A549 (cell line): Measurements from ENCODE around the gene ZNF682.

ENCODE experiments used
- ESRRA ChIP-seq: fragments of 150-350 bp; IDR thresholded peaks from 2 replicates; pipeline ENCODE4 v1.6.1; 2014; ENCODE audit warnings: mild to moderate bottlenecking, low read length, borderline replicate concordance
- HDAC2 ChIP-seq: fragments of 200-600 bp; sonication (generic); IDR thresholded peaks from 2 replicates; pipeline ENCODE4 v1.6.1; 2016
- KDM1A ChIP-seq: fragments of 200-600 bp; sonication (generic); IDR thresholded peaks from 2 replicates; pipeline ENCODE4 v1.6.1; 2016; ENCODE audit warnings: low read depth, mild to moderate bottlenecking
- MYC ChIP-seq: IDR thresholded peaks from 2 replicates; pipeline ENCODE4 v1.6.1; 2012; ENCODE audit warnings: mild to moderate bottlenecking, inconsistent platforms, low read length, improper control_type of control experiment, borderline replicate concordance
- RAD21 ChIP-seq, 2 experiments: fragments of >200 bp in 1 of 2; sonication (Bioruptor Twin) in 1 of 2; formaldehyde crosslinking in 1 of 2; IDR thresholded peaks in 1 of 2; conservative IDR thresholded peaks in 1 of 2; 2 replicates in 1 of 2; 3 replicates in 1 of 2; pipeline ENCODE4 v1.6.1; 2012 to 2018; ENCODE audit warnings: inconsistent platforms in 1 of 2
- RNF2 ChIP-seq: fragments of 200-600 bp; sonication (generic); IDR thresholded peaks from 2 replicates; pipeline ENCODE4 v1.6.1; 2016; ENCODE audit warnings: low read depth, mild to moderate bottlenecking, antibody characterized with exemption, moderate library complexity, borderline replicate concordance
- SMC3 ChIP-seq: fragments of >200 bp; sonication (Bioruptor Twin); formaldehyde crosslinking; IDR thresholded peaks from 3 replicates; pipeline ENCODE4 v1.6.1; 2018; ENCODE audit warnings: inconsistent platforms
- TF ChIP-seq, protein P1 (sequence below): fragments of >200 bp; sonication (Bioruptor Twin); formaldehyde crosslinking; IDR thresholded peaks from 3 replicates; pipeline ENCODE4 v1.5.1; 2016
- TF ChIP-seq, protein P2 (sequence below): fragments of 250-450 bp; sonication (Bioruptor Pico); IDR thresholded peaks from 2 replicates; pipeline ENCODE4 v1.5.0; 2021; ENCODE audit warnings: mild to moderate bottlenecking, moderate library complexity, borderline replicate concordance
- TF ChIP-seq, protein P3 (sequence below): fragments of 450-650 bp; IDR thresholded peaks from 2 replicates; pipeline ENCODE4 v1.6.1; 2014; ENCODE audit warnings: antibody characterized with exemption
- TF ChIP-seq, protein P4 (sequence below): fragments of 150-350 bp; IDR thresholded peaks from 2 replicates; pipeline ENCODE4 v1.6.1; 2014; ENCODE audit warnings: low read depth, mild to moderate bottlenecking, low read length
- TF ChIP-seq, protein P5 (sequence below): IDR thresholded peaks from 2 replicates; pipeline ENCODE4 v1.6.1; 2012

DNA sequence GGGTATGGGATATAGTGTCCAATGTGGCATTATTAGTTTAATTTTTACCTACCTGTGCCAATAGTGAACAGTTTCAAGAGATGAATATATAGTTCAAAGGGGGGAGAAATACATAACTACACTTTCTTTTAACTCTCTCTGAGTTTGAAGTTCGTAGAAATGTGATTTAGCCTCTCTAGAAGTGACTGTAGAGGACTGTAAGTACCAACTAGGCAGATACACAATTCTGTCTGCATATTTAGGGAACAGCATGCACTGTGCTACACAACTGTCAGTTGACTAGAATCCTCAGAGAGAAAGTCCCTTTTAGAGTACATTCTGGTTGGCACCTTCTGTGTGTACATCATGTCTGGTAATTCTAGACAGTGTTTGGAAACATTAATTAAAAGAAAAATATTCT is 21.0 kb upstream of the ZNF682 start:
- TF ChIP-seq, protein P1, sequence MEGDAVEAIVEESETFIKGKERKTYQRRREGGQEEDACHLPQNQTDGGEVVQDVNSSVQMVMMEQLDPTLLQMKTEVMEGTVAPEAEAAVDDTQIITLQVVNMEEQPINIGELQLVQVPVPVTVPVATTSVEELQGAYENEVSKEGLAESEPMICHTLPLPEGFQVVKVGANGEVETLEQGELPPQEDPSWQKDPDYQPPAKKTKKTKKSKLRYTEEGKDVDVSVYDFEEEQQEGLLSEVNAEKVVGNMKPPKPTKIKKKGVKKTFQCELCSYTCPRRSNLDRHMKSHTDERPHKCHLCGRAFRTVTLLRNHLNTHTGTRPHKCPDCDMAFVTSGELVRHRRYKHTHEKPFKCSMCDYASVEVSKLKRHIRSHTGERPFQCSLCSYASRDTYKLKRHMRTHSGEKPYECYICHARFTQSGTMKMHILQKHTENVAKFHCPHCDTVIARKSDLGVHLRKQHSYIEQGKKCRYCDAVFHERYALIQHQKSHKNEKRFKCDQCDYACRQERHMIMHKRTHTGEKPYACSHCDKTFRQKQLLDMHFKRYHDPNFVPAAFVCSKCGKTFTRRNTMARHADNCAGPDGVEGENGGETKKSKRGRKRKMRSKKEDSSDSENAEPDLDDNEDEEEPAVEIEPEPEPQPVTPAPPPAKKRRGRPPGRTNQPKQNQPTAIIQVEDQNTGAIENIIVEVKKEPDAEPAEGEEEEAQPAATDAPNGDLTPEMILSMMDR = no peak
- TF ChIP-seq, protein P2, sequence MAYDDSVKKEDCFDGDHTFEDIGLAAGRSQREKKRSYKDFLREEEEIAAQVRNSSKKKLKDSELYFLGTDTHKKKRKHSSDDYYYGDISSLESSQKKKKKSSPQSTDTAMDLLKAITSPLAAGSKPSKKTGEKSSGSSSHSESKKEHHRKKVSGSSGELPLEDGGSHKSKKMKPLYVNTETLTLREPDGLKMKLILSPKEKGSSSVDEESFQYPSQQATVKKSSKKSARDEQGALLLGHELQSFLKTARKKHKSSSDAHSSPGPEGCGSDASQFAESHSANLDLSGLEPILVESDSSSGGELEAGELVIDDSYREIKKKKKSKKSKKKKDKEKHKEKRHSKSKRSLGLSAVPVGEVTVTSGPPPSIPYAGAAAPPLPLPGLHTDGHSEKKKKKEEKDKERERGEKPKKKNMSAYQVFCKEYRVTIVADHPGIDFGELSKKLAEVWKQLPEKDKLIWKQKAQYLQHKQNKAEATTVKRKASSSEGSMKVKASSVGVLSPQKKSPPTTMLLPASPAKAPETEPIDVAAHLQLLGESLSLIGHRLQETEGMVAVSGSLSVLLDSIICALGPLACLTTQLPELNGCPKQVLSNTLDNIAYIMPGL (CRISPR knock-in tag) = no peak
- no peak for TF ChIP-seq RNF2
- TF ChIP-seq RAD21 (conservative IDR thresholded peaks at IDR 0.05 in 1 of 2, IDR thresholded peaks at IDR 0.05 in 1 of 2) = no peak
- no peak for TF ChIP-seq SMC3
- TF ChIP-seq ESRRA = no peak
- TF ChIP-seq KDM1A = no peak
- TF ChIP-seq HDAC2 = no peak
- TF ChIP-seq, protein P3, sequence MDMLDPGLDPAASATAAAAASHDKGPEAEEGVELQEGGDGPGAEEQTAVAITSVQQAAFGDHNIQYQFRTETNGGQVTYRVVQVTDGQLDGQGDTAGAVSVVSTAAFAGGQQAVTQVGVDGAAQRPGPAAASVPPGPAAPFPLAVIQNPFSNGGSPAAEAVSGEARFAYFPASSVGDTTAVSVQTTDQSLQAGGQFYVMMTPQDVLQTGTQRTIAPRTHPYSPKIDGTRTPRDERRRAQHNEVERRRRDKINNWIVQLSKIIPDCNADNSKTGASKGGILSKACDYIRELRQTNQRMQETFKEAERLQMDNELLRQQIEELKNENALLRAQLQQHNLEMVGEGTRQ = no peak
- TF ChIP-seq, protein P4, sequence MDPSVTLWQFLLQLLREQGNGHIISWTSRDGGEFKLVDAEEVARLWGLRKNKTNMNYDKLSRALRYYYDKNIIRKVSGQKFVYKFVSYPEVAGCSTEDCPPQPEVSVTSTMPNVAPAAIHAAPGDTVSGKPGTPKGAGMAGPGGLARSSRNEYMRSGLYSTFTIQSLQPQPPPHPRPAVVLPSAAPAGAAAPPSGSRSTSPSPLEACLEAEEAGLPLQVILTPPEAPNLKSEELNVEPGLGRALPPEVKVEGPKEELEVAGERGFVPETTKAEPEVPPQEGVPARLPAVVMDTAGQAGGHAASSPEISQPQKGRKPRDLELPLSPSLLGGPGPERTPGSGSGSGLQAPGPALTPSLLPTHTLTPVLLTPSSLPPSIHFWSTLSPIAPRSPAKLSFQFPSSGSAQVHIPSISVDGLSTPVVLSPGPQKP = no peak
- TF ChIP-seq MYC = no peak
- TF ChIP-seq, protein P5, sequence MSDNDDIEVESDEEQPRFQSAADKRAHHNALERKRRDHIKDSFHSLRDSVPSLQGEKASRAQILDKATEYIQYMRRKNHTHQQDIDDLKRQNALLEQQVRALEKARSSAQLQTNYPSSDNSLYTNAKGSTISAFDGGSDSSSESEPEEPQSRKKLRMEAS = no peak
